Loucy (cell line): ENCODE data around the gene NRXN3.

Experiments
- H2AFZ ChIP-seq: fragments of 200-600 bp; sonication (generic); 2 replicates; pipeline ENCODE4 v1.6.0; 2016; ENCODE audit warnings: antibody characterized with exemption, mild to moderate bottlenecking, low read length, moderate library complexity
- H3F3A ChIP-seq: fragments of 200-600 bp; 2 replicates; pipeline ENCODE4 v1.6.0; 2016; ENCODE audit warnings: antibody characterized with exemption, low read depth, mild to moderate bottlenecking
- H3K27me3 ChIP-seq: fragments of 200-600 bp; sonication (generic); 2 replicates; pipeline ENCODE4 v1.6.1; 2014; ENCODE audit warnings: low read length, mild to moderate bottlenecking; ENCODE audit not compliant: insufficient read depth, poor library complexity, severe bottlenecking
- H3K36me3 ChIP-seq: fragments of 200-600 bp; sonication (generic); 2 replicates; pipeline ENCODE4 v1.6.1; 2016; ENCODE audit warnings: low read length; ENCODE audit not compliant: insufficient read depth
- H3K4me1 ChIP-seq: fragments of 200-600 bp; sonication (generic); 2 replicates; pipeline ENCODE4 v1.5.1; 2014; ENCODE audit warnings: low read length, mild to moderate bottlenecking; ENCODE audit not compliant: insufficient read depth, poor library complexity, severe bottlenecking
- H3K4me2 ChIP-seq: fragments of 200-600 bp; sonication (generic); 2 replicates; pipeline ENCODE4 v1.6.0; 2014; ENCODE audit warnings: antibody characterized with exemption, low read length, low read depth, mild to moderate bottlenecking; ENCODE audit not compliant: poor library complexity, severe bottlenecking
- H3K4me3 ChIP-seq: fragments of 200-600 bp; sonication (generic); 2 replicates; pipeline ENCODE4 v1.5.1; 2014; ENCODE audit warnings: low read length, mild to moderate bottlenecking, mixed read lengths; ENCODE audit not compliant: poor library complexity, severe bottlenecking
- H3K79me2 ChIP-seq: fragments of 200-600 bp; sonication (generic); 2 replicates; pipeline ENCODE4 v1.6.1; 2014; ENCODE audit warnings: low read length; ENCODE audit not compliant: insufficient read depth
- H3K9ac ChIP-seq: fragments of 200-600 bp; sonication (generic); 2 replicates; pipeline ENCODE4 v1.6.0; 2014; ENCODE audit warnings: mild to moderate bottlenecking, low read depth, low read length, moderate library complexity; ENCODE audit not compliant: poor library complexity, severe bottlenecking
- H3K9me2 ChIP-seq: fragments of 200-600 bp; sonication (generic); replicated peaks from 2 replicates; pipeline ENCODE4 v1.6.1; 2016; ENCODE audit warnings: low read depth, low read length, mixed read lengths
- H3K9me3 ChIP-seq: fragments of 200-600 bp; sonication (generic); 2 replicates; pipeline ENCODE4 v1.6.1; 2014; ENCODE audit warnings: mild to moderate bottlenecking, antibody characterized with exemption, low read length, low read depth; ENCODE audit not compliant: insufficient read depth
- H4K20me1 ChIP-seq: fragments of 200-600 bp; sonication (generic); 2 replicates; pipeline ENCODE4 v1.6.0; 2014; ENCODE audit warnings: antibody characterized with exemption, low read length, mild to moderate bottlenecking; ENCODE audit not compliant: insufficient read depth, poor library complexity, severe bottlenecking
- CTCF ChIP-seq: fragments of 200-600 bp; sonication (generic); conservative IDR thresholded peaks from 2 replicates; pipeline ENCODE4 v1.5.1; 2014; ENCODE audit warnings: mild to moderate bottlenecking, antibody characterized with exemption, low read length
- EZH2phosphoT487 ChIP-seq: fragments of 200-600 bp; IDR thresholded peaks from 2 replicates; pipeline ENCODE4 v1.6.1; 2018; ENCODE audit warnings: antibody characterized with exemption, mild to moderate bottlenecking, moderate library complexity, borderline replicate concordance

The NRXN3 gene

GRCh38 chr14:78156196-78156595, 14.0 kb upstream of the NRXN3 start:
- no peaks in the 10 kb centered on the region for H3K9me3 ChIP-seq
- H3K4me2 ChIP-seq, result no peak overlapping the region
- H3K27me3 ChIP-seq, result no peaks in the 10 kb centered on the region
- no peaks in the 10 kb centered on the region for H3K36me3 ChIP-seq
- H3K4me3 ChIP-seq, result no peak overlapping the region
- H3K4me1 ChIP-seq, result peaks cover 6% of the 10 kb centered on the region
- H3K79me2 ChIP-seq, result no peaks in the 10 kb centered on the region
- no peak overlapping the region for H3K9ac ChIP-seq
- H4K20me1 ChIP-seq, result no peaks in the 10 kb centered on the region
- H2AFZ ChIP-seq, result no peak overlapping the region
- H3F3A ChIP-seq, result no peaks in the 10 kb centered on the region
- no peaks in the 10 kb centered on the region for H3K9me2 ChIP-seq
- TF ChIP-seq CTCF (no peak), EZH2phosphoT487 (no peak)

GRCh38 chr14:78157494-78158437, 12.4 kb upstream of the NRXN3 start:
- Histone ChIP-seq H3K79me2 (no peaks in the 10 kb centered on the region), H2AFZ (no peak overlapping the region), H3K27me3 (no peaks in the 10 kb centered on the region), H3F3A (no peaks in the 10 kb centered on the region), H3K4me1 (peaks cover 2% of the 10 kb centered on the region), H3K9ac (no peak overlapping the region), H3K9me2 (no peaks in the 10 kb centered on the region), H3K9me3 (no peaks in the 10 kb centered on the region), H4K20me1 (no peaks in the 10 kb centered on the region), H3K4me2 (no peak overlapping the region), H3K36me3 (no peaks in the 10 kb centered on the region), H3K4me3 (no peak overlapping the region)
- no peak for TF ChIP-seq EZH2phosphoT487
- no peak for TF ChIP-seq CTCF

- H4K20me1 ChIP-seq, result no peaks in the 10 kb centered on the region
- no peak for TF ChIP-seq CTCF
- H3K79me2 ChIP-seq, result no peaks in the 10 kb centered on the region
- no peaks in the 10 kb centered on the region for H3K36me3 ChIP-seq
- H3F3A ChIP-seq, result no peaks in the 10 kb centered on the region
- no peak overlapping the region for H2AFZ ChIP-seq
- no peaks in the 10 kb centered on the region for H3K27me3 ChIP-seq
- no peak overlapping the region for H3K9ac ChIP-seq
- no peaks in the 10 kb centered on the region for H3K9me3 ChIP-seq
- H3K4me2 ChIP-seq, result no peak overlapping the region
- no peaks in the 10 kb centered on the region for H3K9me2 ChIP-seq
- no peak overlapping the region for H3K4me3 ChIP-seq
- no peaks in the 10 kb centered on the region for H3K4me1 ChIP-seq
Measured at GRCh38 chr14:78162202-78162601, 8.0 kb upstream of the NRXN3 start.
